ENCODE data around the gene LMOD1. TPM values are rescaled to one million over a fixed set of nuclear protein-coding genes. Genes with fewer than 3 reads are reported as not detected.
"Not testable (repeated sequence)": the region's sequence is repeated elsewhere in the genome, so short reads cannot be mapped to it uniquely, and the experiment has no call there.

Gene LMOD1
- total RNA-seq, 1 experiment from 2014 or later: not detected

GRCh38 chr1:201968202-201968925 lies 22.0 kb upstream of the LMOD1 start:
- Mint-ChIP-seq H3K27ac (ENCODE audit: low read depth, unreplicated experiment) (peak overlapping the region; percentile 58), H3K27me3 (ENCODE audit: insufficient read depth, unreplicated experiment) (no peaks in the 10 kb centered on the region), H3K9me3 (ENCODE audit: unreplicated experiment) (no peaks in the 10 kb centered on the region), H3K4me1 (ENCODE audit: insufficient read depth, unreplicated experiment) (peaks cover 19% of the 10 kb centered on the region), H3K4me3 (ENCODE audit: unreplicated experiment) (no peak overlapping the region), H3K36me3 (ENCODE audit: insufficient read depth, unreplicated experiment) (peaks cover 92% of the 10 kb centered on the region)
- no TSS peak for BruUV-seq (replicated peaks)
- ChIA-PET CTCF (interaction anchor here (0.6 to 28.5 kb wide), 11 partner anchors 10 to 138 kb away, joined by 3 to 882 read pairs (median 5); partner anchors contain the start of genes RNPEP and SHISA4), POLR2A (interaction anchor here (0.6 to 8.2 kb wide), 7 partner anchors 8 to 506 kb away, joined by 3 to 87 read pairs (median 3); partner anchors contain the start of gene TIMM17A)
- intact Hi-C loops (cut with micrococcal nuclease): no loop called here
- TF ChIP-seq, protein P1, sequence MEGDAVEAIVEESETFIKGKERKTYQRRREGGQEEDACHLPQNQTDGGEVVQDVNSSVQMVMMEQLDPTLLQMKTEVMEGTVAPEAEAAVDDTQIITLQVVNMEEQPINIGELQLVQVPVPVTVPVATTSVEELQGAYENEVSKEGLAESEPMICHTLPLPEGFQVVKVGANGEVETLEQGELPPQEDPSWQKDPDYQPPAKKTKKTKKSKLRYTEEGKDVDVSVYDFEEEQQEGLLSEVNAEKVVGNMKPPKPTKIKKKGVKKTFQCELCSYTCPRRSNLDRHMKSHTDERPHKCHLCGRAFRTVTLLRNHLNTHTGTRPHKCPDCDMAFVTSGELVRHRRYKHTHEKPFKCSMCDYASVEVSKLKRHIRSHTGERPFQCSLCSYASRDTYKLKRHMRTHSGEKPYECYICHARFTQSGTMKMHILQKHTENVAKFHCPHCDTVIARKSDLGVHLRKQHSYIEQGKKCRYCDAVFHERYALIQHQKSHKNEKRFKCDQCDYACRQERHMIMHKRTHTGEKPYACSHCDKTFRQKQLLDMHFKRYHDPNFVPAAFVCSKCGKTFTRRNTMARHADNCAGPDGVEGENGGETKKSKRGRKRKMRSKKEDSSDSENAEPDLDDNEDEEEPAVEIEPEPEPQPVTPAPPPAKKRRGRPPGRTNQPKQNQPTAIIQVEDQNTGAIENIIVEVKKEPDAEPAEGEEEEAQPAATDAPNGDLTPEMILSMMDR (IDR thresholded peaks at IDR 0.05; ENCODE audit: unreplicated experiment): no peak
- DNase-seq (ENCODE audit: unreplicated experiment): no peak

DNA sequence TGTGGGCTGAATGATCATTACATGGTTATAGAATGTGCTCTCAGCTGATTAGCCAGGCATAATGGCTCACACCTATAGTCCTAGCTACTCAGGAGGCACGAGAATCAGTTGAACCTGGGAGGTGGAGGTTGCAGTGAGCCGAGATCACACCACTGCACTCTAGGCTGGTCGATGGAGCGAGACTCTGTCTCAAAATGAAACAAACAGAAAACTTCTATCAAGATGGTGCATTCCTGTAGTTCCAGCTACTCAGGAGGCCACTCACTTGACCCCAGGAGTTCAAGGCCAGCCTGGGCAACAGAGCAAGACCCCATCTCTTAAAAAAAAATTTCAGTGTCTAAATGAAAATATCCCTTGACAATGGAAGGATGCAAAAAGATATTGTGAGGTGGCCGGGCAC lies 19.8 kb upstream of the LMOD1 start:
- POLR2A ChIA-PET: interaction anchor here (1.7 to 8.2 kb wide), 2 partner anchors 10 to 70 kb away, joined by 5 to 87 read pairs; partner anchors contain the start of gene TIMM17A

DNA sequence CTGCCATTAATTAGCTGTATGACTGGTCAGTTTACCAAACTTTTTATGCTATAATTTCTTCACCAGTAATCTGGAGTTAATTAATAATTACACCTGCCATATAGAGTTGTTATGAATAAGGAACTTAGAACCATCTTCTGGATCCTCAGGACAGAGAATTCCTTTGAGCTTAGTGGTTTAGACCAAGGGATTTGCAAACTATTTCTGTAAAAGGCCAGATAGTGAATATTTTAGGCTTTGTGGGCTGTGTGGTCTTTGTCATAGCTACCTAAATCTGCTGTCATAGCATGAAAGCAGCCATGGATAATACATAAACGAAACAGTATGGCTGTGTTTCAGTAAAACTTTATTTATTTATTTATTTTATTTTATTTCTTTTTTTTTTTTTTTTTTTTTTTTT lies 17.9 kb upstream of the LMOD1 start:
- DNase-seq (ENCODE audit: unreplicated experiment): no peak
- H3K4me1 Mint-ChIP-seq (ENCODE audit: insufficient read depth, unreplicated experiment): peaks cover 14% of the 10 kb centered on the region
- POLR2A ChIA-PET: interaction anchor here (1.3 to 8.2 kb wide), 3 partner anchors 9 to 83 kb away, joined by 4 to 87 read pairs (median 12); partner anchors contain the start of genes RNPEP and TIMM17A
- H3K9me3 Mint-ChIP-seq (ENCODE audit: unreplicated experiment): no peaks in the 10 kb centered on the region
- no peak overlapping the region for H3K27ac Mint-ChIP-seq (ENCODE audit: low read depth, unreplicated experiment)
- no peaks in the 10 kb centered on the region for H3K27me3 Mint-ChIP-seq (ENCODE audit: insufficient read depth, unreplicated experiment)
- no peak overlapping the region for H3K4me3 Mint-ChIP-seq (ENCODE audit: unreplicated experiment)
- no TSS peak for BruUV-seq (replicated peaks)
- intact Hi-C loops (cut with micrococcal nuclease): no loop called here
- TF ChIP-seq, protein P1 (IDR thresholded peaks at IDR 0.05; ENCODE audit: unreplicated experiment): no peak
- H3K36me3 Mint-ChIP-seq (ENCODE audit: insufficient read depth, unreplicated experiment): peaks cover 98% of the 10 kb centered on the region
- CTCF ChIA-PET: interaction anchor here (0.6 to 28.5 kb wide), 11 partner anchors 9 to 434 kb away, joined by 3 to 882 read pairs (median 5); partner anchors contain the start of genes LMOD1 and SHISA4

More for the DNA sequence above, 19.8 kb upstream of the LMOD1 start:
- DNase-seq (ENCODE audit: unreplicated experiment): no peak
- no peak overlapping the region for H3K4me3 Mint-ChIP-seq (ENCODE audit: unreplicated experiment)
- no TSS peak for BruUV-seq (replicated peaks)
- CTCF ChIA-PET: interaction anchor here (0.5 to 28.5 kb wide), 6 partner anchors 7 to 152 kb away, joined by 3 to 882 read pairs (median 4); partner anchors contain the start of gene SHISA4
- H3K27ac Mint-ChIP-seq (ENCODE audit: low read depth, unreplicated experiment): no peak overlapping the region
- intact Hi-C loops (cut with micrococcal nuclease): no loop called here
- H3K4me1 Mint-ChIP-seq (ENCODE audit: insufficient read depth, unreplicated experiment): peaks cover 14% of the 10 kb centered on the region
- H3K9me3 Mint-ChIP-seq (ENCODE audit: unreplicated experiment): no peaks in the 10 kb centered on the region
- H3K27me3 Mint-ChIP-seq (ENCODE audit: insufficient read depth, unreplicated experiment): no peaks in the 10 kb centered on the region
- TF ChIP-seq, protein P1 (IDR thresholded peaks at IDR 0.05; ENCODE audit: unreplicated experiment): no peak
- H3K36me3 Mint-ChIP-seq (ENCODE audit: insufficient read depth, unreplicated experiment): peaks cover 98% of the 10 kb centered on the region

DNA sequence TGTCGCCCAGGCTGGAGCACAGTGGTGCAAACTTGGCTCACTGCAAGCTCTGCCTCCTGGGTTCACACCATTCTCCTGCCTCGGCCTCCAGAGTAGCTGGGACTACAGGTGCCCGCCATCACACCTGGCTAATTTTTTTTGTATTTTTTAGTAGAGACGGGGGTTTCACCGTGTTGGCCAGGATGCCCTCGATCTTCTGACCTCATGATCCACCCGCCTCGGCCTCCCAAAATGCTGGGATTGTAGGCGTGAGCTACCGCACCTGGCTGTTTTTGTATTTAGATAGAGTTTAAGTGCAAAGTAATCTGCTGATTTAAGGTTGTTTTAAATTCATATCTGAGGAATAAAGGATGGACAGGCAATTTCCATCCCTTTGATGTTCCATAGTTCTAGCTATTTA lies 16.0 kb upstream of the LMOD1 start:
- H3K9me3 Mint-ChIP-seq (ENCODE audit: unreplicated experiment); H3K27ac Mint-ChIP-seq (ENCODE audit: low read depth, unreplicated experiment); H3K4me3 Mint-ChIP-seq (ENCODE audit: unreplicated experiment); BruUV-seq (replicated peaks); intact Hi-C loops (cut with micrococcal nuclease); H3K27me3 Mint-ChIP-seq (ENCODE audit: insufficient read depth, unreplicated experiment); DNase-seq (ENCODE audit: unreplicated experiment): not testable (repeated sequence)
- H3K4me1 Mint-ChIP-seq (ENCODE audit: insufficient read depth, unreplicated experiment): peaks cover 21% of the 10 kb centered on the region
- CTCF ChIA-PET: interaction anchor here (0.5 to 28.5 kb wide), 9 partner anchors 11 to 173 kb away, joined by 3 to 882 read pairs (median 6); partner anchors contain the start of gene SHISA4
- POLR2A ChIA-PET: interaction anchor here (0.6 to 8.2 kb wide), 8 partner anchors 7 to 66 kb away, joined by 3 to 87 read pairs (median 4); partner anchors contain the start of genes RNPEP and TIMM17A
- H3K36me3 Mint-ChIP-seq (ENCODE audit: insufficient read depth, unreplicated experiment): peaks cover 98% of the 10 kb centered on the region
